KMS-11 (cell line): ENCODE results near the gene GZMA.

Source experiments
- H2AFZ ChIP-seq: fragments of 200-600 bp; sonication (generic); 2 replicates; pipeline ENCODE4 v1.6.1; 2016; ENCODE audit warnings: antibody characterized with exemption, mixed run types, low read depth
- H3K27ac ChIP-seq: fragments of 200-600 bp; sonication (generic); 2 replicates; pipeline ENCODE4 v1.6.1; 2016; ENCODE audit warnings: mild to moderate bottlenecking, mixed run types
- H3K27me3 ChIP-seq: fragments of 200-600 bp; sonication (generic); 2 replicates; pipeline ENCODE4 v1.6.1; 2017; ENCODE audit warnings: mild to moderate bottlenecking, low read depth, mixed run types, moderate library complexity; ENCODE audit not compliant: insufficient read depth
- H3K36me3 ChIP-seq: fragments of 200-600 bp; sonication (generic); 2 replicates; pipeline ENCODE4 v1.6.1; 2017; ENCODE audit warnings: mild to moderate bottlenecking, mixed run types; ENCODE audit not compliant: insufficient read depth
- H3K4me1 ChIP-seq: fragments of 200-600 bp; sonication (generic); 2 replicates; pipeline ENCODE4 v1.6.1; 2016; ENCODE audit warnings: mild to moderate bottlenecking, low read depth, mixed run types; ENCODE audit not compliant: poor library complexity, severe bottlenecking
- H3K4me2 ChIP-seq: fragments of 200-600 bp; sonication (generic); 2 replicates; pipeline ENCODE4 v1.7.0; 2016; ENCODE audit warnings: mild to moderate bottlenecking, mixed run types
- H3K4me3 ChIP-seq: fragments of 200-600 bp; sonication (generic); IDR thresholded peaks from 2 replicates; pipeline ENCODE4 v1.6.1; 2017; ENCODE audit warnings: low read depth, low read length, mixed read lengths; ENCODE audit not compliant: insufficient read depth
- H3K79me2 ChIP-seq: fragments of 200-600 bp; sonication (generic); 2 replicates; pipeline ENCODE4 v1.6.1; 2016; ENCODE audit warnings: low read depth, mixed run types; ENCODE audit not compliant: insufficient read depth
- H3K9ac ChIP-seq: fragments of 200-600 bp; sonication (generic); 2 replicates; pipeline ENCODE4 v1.6.1; 2016; ENCODE audit warnings: mild to moderate bottlenecking, mixed run types
- H4K20me1 ChIP-seq: fragments of 200-600 bp; sonication (generic); 2 replicates; pipeline ENCODE4 v1.6.1; 2016; ENCODE audit warnings: mild to moderate bottlenecking, mixed run types; ENCODE audit not compliant: insufficient read depth
- TF ChIP-seq, protein P1 (sequence below): fragments of 200-600 bp; sonication (generic); conservative IDR thresholded peaks from 2 replicates; pipeline ENCODE4 v1.6.1; 2017; ENCODE audit warnings: low read depth, mild to moderate bottlenecking, antibody characterized with exemption, low read length, moderate library complexity, mixed read lengths

The GZMA gene

DNA sequence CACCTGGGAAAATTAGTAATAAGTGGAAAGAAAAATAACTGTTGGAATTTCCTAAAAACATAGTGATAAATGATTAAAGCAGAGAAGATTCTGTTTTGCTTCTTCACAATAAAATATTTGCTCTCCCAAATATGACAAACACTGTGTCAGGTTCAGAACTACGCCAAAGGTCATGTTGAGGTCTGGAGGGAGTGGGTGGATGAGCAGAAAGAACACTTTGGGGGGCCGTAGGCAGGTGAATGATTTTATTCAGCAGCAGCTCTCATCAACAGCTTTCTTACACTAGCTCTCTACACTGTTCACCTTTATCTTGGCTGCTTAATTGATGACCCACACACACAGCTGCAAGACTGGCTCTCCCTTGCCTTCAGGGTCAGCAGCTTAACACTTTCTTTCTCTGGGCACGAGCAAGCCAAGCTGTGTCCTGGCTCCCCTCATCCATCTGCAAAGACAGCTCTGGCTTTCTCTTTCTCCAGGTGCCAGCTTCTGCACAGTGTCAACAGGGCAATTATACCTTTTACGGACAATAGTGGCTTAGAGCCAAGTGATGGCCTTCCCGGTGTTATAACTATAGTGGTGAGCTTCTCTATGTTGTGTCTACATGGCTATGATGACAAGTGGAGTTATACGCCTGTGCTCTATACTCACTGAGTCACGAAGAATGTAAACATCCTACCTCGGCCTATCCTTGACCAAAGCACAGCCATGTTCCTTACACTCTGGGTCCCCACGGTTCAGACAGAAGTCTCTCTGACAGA is 38.6 kb downstream of the GZMA start:
- no peaks in the 10 kb centered on the region for H3K79me2 ChIP-seq
- H3K27me3 ChIP-seq: no peaks in the 10 kb centered on the region
- H4K20me1 ChIP-seq: no peaks in the 10 kb centered on the region
- H2AFZ ChIP-seq: no peak overlapping the region
- H3K4me1 ChIP-seq: no peaks in the 10 kb centered on the region
- H3K9ac ChIP-seq: no peak overlapping the region
- TF ChIP-seq, protein P1, sequence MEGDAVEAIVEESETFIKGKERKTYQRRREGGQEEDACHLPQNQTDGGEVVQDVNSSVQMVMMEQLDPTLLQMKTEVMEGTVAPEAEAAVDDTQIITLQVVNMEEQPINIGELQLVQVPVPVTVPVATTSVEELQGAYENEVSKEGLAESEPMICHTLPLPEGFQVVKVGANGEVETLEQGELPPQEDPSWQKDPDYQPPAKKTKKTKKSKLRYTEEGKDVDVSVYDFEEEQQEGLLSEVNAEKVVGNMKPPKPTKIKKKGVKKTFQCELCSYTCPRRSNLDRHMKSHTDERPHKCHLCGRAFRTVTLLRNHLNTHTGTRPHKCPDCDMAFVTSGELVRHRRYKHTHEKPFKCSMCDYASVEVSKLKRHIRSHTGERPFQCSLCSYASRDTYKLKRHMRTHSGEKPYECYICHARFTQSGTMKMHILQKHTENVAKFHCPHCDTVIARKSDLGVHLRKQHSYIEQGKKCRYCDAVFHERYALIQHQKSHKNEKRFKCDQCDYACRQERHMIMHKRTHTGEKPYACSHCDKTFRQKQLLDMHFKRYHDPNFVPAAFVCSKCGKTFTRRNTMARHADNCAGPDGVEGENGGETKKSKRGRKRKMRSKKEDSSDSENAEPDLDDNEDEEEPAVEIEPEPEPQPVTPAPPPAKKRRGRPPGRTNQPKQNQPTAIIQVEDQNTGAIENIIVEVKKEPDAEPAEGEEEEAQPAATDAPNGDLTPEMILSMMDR: no peak
- no peak overlapping the region for H3K4me2 ChIP-seq
- no peak overlapping the region for H3K27ac ChIP-seq
- no peak overlapping the region for H3K4me3 ChIP-seq
- no peaks in the 10 kb centered on the region for H3K36me3 ChIP-seq

DNA sequence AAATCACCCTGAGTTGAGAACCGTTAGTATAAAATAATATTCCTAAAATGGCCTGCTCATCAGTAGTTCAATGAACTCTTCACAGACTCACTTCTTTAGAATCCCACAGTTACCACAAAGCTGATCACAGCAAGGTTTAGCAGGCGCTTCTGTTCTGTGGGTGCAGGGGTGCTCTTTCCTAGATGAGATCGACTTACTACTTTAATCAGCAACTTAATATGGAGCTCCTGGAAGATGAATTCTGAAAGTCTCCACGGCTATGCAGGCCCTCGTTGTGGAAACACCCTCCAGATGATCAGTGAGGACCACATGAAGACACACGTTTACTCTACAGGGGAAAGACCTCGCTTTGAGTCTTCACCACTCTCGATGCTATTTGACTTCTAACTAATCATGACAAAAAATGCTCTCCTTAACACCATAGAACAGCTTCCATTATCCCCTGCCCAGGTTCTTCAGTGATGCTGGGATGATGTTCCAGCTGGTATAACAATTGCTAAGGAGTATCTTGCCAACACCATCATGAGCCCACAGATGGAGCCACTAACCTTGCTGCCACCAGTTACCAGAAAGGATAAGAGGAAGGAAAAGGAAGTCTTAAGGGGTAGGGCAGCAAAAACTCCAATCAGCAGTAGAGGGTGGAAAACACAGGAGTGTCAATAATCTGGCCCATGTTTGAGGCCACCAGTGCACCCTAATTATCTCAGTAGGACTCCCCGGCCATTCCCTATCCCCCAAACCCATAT is 39.7 kb downstream of the GZMA start:
- no peak overlapping the region for H2AFZ ChIP-seq
- peaks cover 7% of the 10 kb centered on the region for H3K4me1 ChIP-seq
- H3K27ac ChIP-seq: no peak overlapping the region
- TF ChIP-seq, protein P1: no peak
- H3K36me3 ChIP-seq: no peaks in the 10 kb centered on the region
- no peak overlapping the region for H3K4me2 ChIP-seq
- H3K9ac ChIP-seq: no peak overlapping the region
- H3K79me2 ChIP-seq: no peaks in the 10 kb centered on the region
- H3K4me3 ChIP-seq: no peak overlapping the region
- H3K27me3 ChIP-seq: no peaks in the 10 kb centered on the region
- no peaks in the 10 kb centered on the region for H4K20me1 ChIP-seq

DNA sequence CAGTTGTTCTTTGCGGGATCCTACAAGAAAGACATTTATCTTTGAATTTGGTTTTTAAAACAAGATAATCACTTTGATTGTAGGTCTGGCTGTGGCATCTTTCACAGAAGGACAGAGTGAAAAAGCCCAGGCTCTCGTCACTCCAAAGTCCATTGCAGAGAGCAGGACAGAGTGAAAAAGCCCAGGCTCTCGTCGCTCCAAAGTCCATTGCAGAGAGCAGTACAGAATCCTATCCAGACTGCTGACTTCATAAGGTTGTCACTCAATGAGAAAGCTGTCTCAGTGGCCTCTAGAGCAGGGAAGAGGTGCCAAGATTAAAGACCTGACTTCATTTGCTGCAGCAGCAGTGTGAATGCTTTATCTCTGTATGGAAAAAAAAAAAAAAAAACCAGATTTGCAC is 41.2 kb downstream of the GZMA start:
- no peak overlapping the region for H3K4me3 ChIP-seq
- no peak overlapping the region for H2AFZ ChIP-seq
- no peaks in the 10 kb centered on the region for H3K36me3 ChIP-seq
- TF ChIP-seq, protein P1: no peak
- H4K20me1 ChIP-seq: no peaks in the 10 kb centered on the region
- H3K4me2 ChIP-seq: no peak overlapping the region
- H3K9ac ChIP-seq: no peak overlapping the region
- H3K4me1 ChIP-seq: peaks cover 7% of the 10 kb centered on the region
- no peaks in the 10 kb centered on the region for H3K27me3 ChIP-seq
- H3K79me2 ChIP-seq: no peaks in the 10 kb centered on the region
- no peak overlapping the region for H3K27ac ChIP-seq

DNA sequence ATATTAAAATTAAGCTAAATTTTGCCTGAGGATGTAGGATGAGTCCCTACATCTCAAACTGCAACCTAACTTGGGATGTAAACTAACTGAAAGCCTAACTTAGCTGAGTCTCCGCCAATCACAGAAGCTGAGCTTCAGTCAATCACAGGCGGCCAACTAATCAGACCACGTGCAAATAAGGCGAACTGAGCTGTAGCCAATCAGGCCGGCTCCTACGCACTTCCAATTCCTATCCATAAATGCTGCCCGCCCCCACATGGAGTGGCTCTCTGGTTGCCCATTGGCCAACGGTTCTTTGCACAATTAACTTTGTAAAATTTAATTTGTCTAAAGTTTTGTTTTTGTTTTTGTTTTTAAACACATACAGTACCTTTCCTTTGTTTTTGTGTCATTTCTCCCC is 43.6 kb downstream of the GZMA start:
- H3K27ac ChIP-seq: no peak overlapping the region
- no peak overlapping the region for H3K9ac ChIP-seq
- no peaks in the 10 kb centered on the region for H4K20me1 ChIP-seq
- no peaks in the 10 kb centered on the region for H3K27me3 ChIP-seq
- H3K36me3 ChIP-seq: no peaks in the 10 kb centered on the region
- H3K79me2 ChIP-seq: no peaks in the 10 kb centered on the region
- peaks cover 7% of the 10 kb centered on the region for H3K4me1 ChIP-seq
- TF ChIP-seq, protein P1: no peak
- H2AFZ ChIP-seq: peak overlapping the region; percentile 53
- H3K4me2 ChIP-seq: peak overlapping the region; percentile 53
- H3K4me3 ChIP-seq: no peak overlapping the region
